H9 (cell line): ENCODE results near the gene TUBA8. TPM values are rescaled to one million over a fixed set of nuclear protein-coding genes. Genes with fewer than 3 reads are reported as not detected.

ENCODE experiments used
- DNase-seq: peaks from one replicate; pipeline ENCODE4 v3.0.0-alpha.2; 2017
- H2AFZ ChIP-seq: one replicate; pipeline ENCODE4 v1.6.1; 2013; ENCODE audit warnings: mild to moderate bottlenecking, low read length, control low read depth, moderate library complexity
- H2AK5ac ChIP-seq: 2 replicates; pipeline ENCODE4 v1.6.1; 2013; ENCODE audit warnings: low read length, control low read depth, mixed read lengths; ENCODE audit not compliant: insufficient read length
- H2BK120ac ChIP-seq: one replicate; pipeline ENCODE4 v1.6.1; 2013; ENCODE audit warnings: low read depth, mild to moderate bottlenecking, low read length, control low read depth, inconsistent platforms; ENCODE audit not compliant: poor library complexity, severe bottlenecking
- H2BK12ac ChIP-seq: 2 replicates; pipeline ENCODE4 v1.6.1; 2013; ENCODE audit warnings: low read length, control low read depth, mixed read lengths, low read depth; ENCODE audit not compliant: insufficient read length
- H2BK15ac ChIP-seq: 2 replicates; pipeline ENCODE4 v1.6.1; 2013; ENCODE audit warnings: low read depth, low read length, control low read depth
- H2BK20ac ChIP-seq: one replicate; pipeline ENCODE4 v1.6.1; 2013; ENCODE audit warnings: low read depth, mild to moderate bottlenecking, low read length, control low read depth, inconsistent platforms; ENCODE audit not compliant: poor library complexity, severe bottlenecking
- H2BK5ac ChIP-seq: 2 replicates; pipeline ENCODE4 v1.6.1; 2013; ENCODE audit warnings: low read length, control low read depth, mixed read lengths; ENCODE audit not compliant: insufficient read length
- H3K14ac ChIP-seq: 2 replicates; pipeline ENCODE4 v1.6.1; 2013; ENCODE audit warnings: low read length, control low read depth; ENCODE audit not compliant: insufficient read depth
- H3K18ac ChIP-seq: 2 replicates; pipeline ENCODE4 v1.6.1; 2013; ENCODE audit warnings: low read depth, mild to moderate bottlenecking, mixed read lengths, low read length, control low read depth; ENCODE audit not compliant: insufficient read length
- H3K23ac ChIP-seq: 2 replicates; pipeline ENCODE4 v1.6.1; 2013; ENCODE audit warnings: low read length, control low read depth, mixed read lengths, low read depth; ENCODE audit not compliant: insufficient read length
- H3K23me2 ChIP-seq: 2 replicates; pipeline ENCODE4 v1.6.1; 2013; ENCODE audit warnings: low read depth, mild to moderate bottlenecking, mixed read lengths, low read length, control low read depth; ENCODE audit not compliant: insufficient read length, poor library complexity, severe bottlenecking
- H3K27ac ChIP-seq: 2 replicates; pipeline ENCODE4 v1.5.1; 2013; ENCODE audit warnings: low read length, control low read depth, mixed read lengths, low read depth; ENCODE audit not compliant: insufficient read length
- H3K27me3 ChIP-seq: 2 replicates; pipeline ENCODE4 v1.6.1; 2013; ENCODE audit warnings: low read length, control low read depth, inconsistent platforms; ENCODE audit not compliant: insufficient read depth
- H3K4ac ChIP-seq: 2 replicates; pipeline ENCODE4 v1.6.1; 2013; ENCODE audit warnings: low read depth, mild to moderate bottlenecking, control low read depth, inconsistent platforms, low read length, moderate library complexity
- H3K4me1 ChIP-seq: 2 replicates; pipeline ENCODE4 v1.6.1; 2013; ENCODE audit warnings: low read length, control low read depth, inconsistent platforms; ENCODE audit not compliant: insufficient read depth
- H3K4me2 ChIP-seq: 2 replicates; pipeline ENCODE4 v1.6.1; 2013; ENCODE audit warnings: low read length, control low read depth, mixed read lengths; ENCODE audit not compliant: insufficient read length, insufficient read depth
- H3K56ac ChIP-seq: 2 replicates; pipeline ENCODE4 v1.6.1; 2013; ENCODE audit warnings: low read depth, mild to moderate bottlenecking, mixed read lengths, low read length, control low read depth; ENCODE audit not compliant: insufficient read length
- H3K79me1 ChIP-seq: 2 replicates; pipeline ENCODE4 v1.6.1; 2013; ENCODE audit warnings: low read depth, mild to moderate bottlenecking, moderate library complexity, low read length, control low read depth, inconsistent platforms; ENCODE audit not compliant: insufficient read depth, poor library complexity, severe bottlenecking
- H3K79me2 ChIP-seq: 2 replicates; pipeline ENCODE4 v1.6.1; 2013; ENCODE audit warnings: low read length, control low read depth, inconsistent platforms; ENCODE audit not compliant: insufficient read depth
- H3K9ac ChIP-seq: 2 replicates; pipeline ENCODE4 v1.6.1; 2013; ENCODE audit warnings: low read length, control low read depth, mixed read lengths; ENCODE audit not compliant: insufficient read length; ENCODE audit errors: extremely low read depth
- H3K9me3 ChIP-seq: one replicate; pipeline ENCODE4 v1.6.1; 2013; ENCODE audit warnings: low read depth, low read length, inconsistent platforms; ENCODE audit not compliant: control insufficient read depth
- H3T11ph ChIP-seq: one replicate; pipeline ENCODE4 v1.6.1; 2013; ENCODE audit warnings: mild to moderate bottlenecking, low read length, control low read depth, inconsistent platforms
- H4K20me1 ChIP-seq: one replicate; pipeline ENCODE4 v1.6.1; 2013; ENCODE audit not compliant: control insufficient read depth, insufficient read length, insufficient read depth
- H4K5ac ChIP-seq: 2 replicates; pipeline ENCODE4 v1.6.1; 2013; ENCODE audit warnings: low read depth, mild to moderate bottlenecking, mixed read lengths, low read length, control low read depth; ENCODE audit not compliant: insufficient read length
- H4K8ac ChIP-seq: replicated peaks from 2 replicates; pipeline ENCODE4 v1.6.1; 2013; ENCODE audit warnings: low read length, control low read depth, mixed read lengths, low read depth; ENCODE audit not compliant: insufficient read length
- H4K91ac ChIP-seq: 2 replicates; pipeline ENCODE4 v1.6.1; 2013; ENCODE audit warnings: low read depth, mild to moderate bottlenecking, moderate library complexity, mixed read lengths, low read length, control low read depth; ENCODE audit not compliant: insufficient read length
- H3K27ac Mint-ChIP-seq, 3 experiments: 2 replicates in 2 of 3; 3 replicates in 1 of 3; pipeline ENCODE4 v1.8.0; 2020 to 2021; ENCODE audit warnings: mixed read lengths in 3 of 3, mild to moderate bottlenecking in 1 of 3, moderate library complexity in 1 of 3
- H3K27me3 Mint-ChIP-seq: 2 replicates; pipeline ENCODE4 v1.8.0; 2021; ENCODE audit warnings: low read depth, mild to moderate bottlenecking, moderate library complexity, mixed read lengths
- H3K36me3 Mint-ChIP-seq, 3 experiments: 2 replicates in 2 of 3; 3 replicates in 1 of 3; pipeline ENCODE4 v1.8.0; 2020 to 2021; ENCODE audit warnings: low read depth in 3 of 3, mixed read lengths in 3 of 3; ENCODE audit not compliant: insufficient read depth in 1 of 3
- H3K4me1 Mint-ChIP-seq, 2 experiments: 2 replicates each; pipeline ENCODE4 v1.8.0; 2020; ENCODE audit warnings: mixed read lengths in 2 of 2
- H3K4me3 Mint-ChIP-seq, 2 experiments: 2 replicates in 1 of 2; 3 replicates in 1 of 2; pipeline ENCODE4 v1.8.0; 2020 to 2021; ENCODE audit warnings: mild to moderate bottlenecking in 2 of 2, mixed read lengths in 2 of 2, moderate library complexity in 1 of 2
- H3K9me3 Mint-ChIP-seq, 2 experiments: 2 replicates in 1 of 2; 3 replicates in 1 of 2; pipeline ENCODE4 v1.8.0; 2020; ENCODE audit warnings: mild to moderate bottlenecking in 2 of 2, mixed read lengths in 2 of 2, moderate library complexity in 1 of 2
- WGBS: extraction: QIAGEN DNeasy Blood & Tissue Kit; methylation state at CpG from one replicate; pipeline ENCODE4 v1.1.7; 2013; ENCODE audit warnings: missing lambda C conversion rate, low lambda C conversion rate, mixed read lengths; ENCODE audit not compliant: insufficient read length; ENCODE audit errors: extremely low coverage; 5-methylcytosine and 5-hydroxymethylcytosine counted together
- total RNA-seq: library from RNA; stranded (reverse); gene quantifications from 2 replicates; pipeline ENCODE4 v1.2.1, GENCODE V29; 2021
- TF ChIP-seq, protein P1 (sequence below): fragments of 200-600 bp; sonication (generic); conservative IDR thresholded peaks from 3 replicates; pipeline ENCODE4 v1.8.0; 2021; ENCODE audit warnings: antibody characterized with exemption, mild to moderate bottlenecking

Gene TUBA8
- total RNA-seq, 1 experiment from 2014 or later, result 2.0 TPM

DNA sequence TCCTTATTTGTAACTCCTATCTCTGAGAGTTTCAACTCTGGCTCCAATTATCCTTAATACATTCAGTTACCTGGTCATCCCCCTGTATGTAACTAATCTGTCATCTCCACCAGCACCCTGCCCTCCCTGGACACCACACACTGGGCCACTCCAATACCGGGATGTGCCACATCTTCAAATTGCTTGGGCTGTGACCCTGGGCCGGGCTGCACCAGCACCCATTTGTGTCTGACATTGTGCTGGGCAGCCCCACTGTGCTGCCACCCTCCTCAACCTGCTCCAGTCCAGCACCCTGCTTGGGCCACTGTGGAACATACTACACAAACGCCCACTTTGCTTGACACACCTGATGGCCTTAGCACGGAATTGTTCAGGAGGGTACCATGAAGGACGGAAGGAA is 37.2 kb downstream of the TUBA8 start:
- WGBS, result no CpG with 5 or more reads among the region's 5 CpGs
- Histone ChIP-seq H3K18ac (no peak overlapping the region), H2BK15ac (no peak overlapping the region)

More for the DNA sequence above, 37.2 kb downstream of the TUBA8 start:
- no peak overlapping the region for H2AFZ ChIP-seq
- H3K9me3 Mint-ChIP-seq, result no peaks in the 10 kb centered on the region; a peak in 1 of 5 replicates
- H3K14ac ChIP-seq, result no peak overlapping the region
- no peak overlapping the region for H3K4me3 Mint-ChIP-seq
- H4K5ac ChIP-seq, result no peak overlapping the region
- H3K4ac ChIP-seq, result no peak overlapping the region
- H3K9ac ChIP-seq, result no peak overlapping the region
- DNase-seq, result no peak
- TF ChIP-seq, protein P1, sequence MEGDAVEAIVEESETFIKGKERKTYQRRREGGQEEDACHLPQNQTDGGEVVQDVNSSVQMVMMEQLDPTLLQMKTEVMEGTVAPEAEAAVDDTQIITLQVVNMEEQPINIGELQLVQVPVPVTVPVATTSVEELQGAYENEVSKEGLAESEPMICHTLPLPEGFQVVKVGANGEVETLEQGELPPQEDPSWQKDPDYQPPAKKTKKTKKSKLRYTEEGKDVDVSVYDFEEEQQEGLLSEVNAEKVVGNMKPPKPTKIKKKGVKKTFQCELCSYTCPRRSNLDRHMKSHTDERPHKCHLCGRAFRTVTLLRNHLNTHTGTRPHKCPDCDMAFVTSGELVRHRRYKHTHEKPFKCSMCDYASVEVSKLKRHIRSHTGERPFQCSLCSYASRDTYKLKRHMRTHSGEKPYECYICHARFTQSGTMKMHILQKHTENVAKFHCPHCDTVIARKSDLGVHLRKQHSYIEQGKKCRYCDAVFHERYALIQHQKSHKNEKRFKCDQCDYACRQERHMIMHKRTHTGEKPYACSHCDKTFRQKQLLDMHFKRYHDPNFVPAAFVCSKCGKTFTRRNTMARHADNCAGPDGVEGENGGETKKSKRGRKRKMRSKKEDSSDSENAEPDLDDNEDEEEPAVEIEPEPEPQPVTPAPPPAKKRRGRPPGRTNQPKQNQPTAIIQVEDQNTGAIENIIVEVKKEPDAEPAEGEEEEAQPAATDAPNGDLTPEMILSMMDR, result no peak
- H2BK5ac ChIP-seq, result no peak overlapping the region
- no peaks in the 10 kb centered on the region for H3K23me2 ChIP-seq
- no peaks in the 10 kb centered on the region for H3K9me3 ChIP-seq
- no peak overlapping the region for H3K4me2 ChIP-seq
- no peaks in the 10 kb centered on the region for H3K79me2 ChIP-seq
- H3K23ac ChIP-seq, result no peak overlapping the region
- H3K27ac Mint-ChIP-seq, result no peak overlapping the region
- H2AK5ac ChIP-seq, result no peak overlapping the region
- no peak overlapping the region for H3K27ac ChIP-seq
- H3K4me1 ChIP-seq, result no peaks in the 10 kb centered on the region
- H3K27me3 ChIP-seq, result no peaks in the 10 kb centered on the region; the same call in 1 of the 2 replicates
- H3K36me3 Mint-ChIP-seq, result no peaks in the 10 kb centered on the region; a peak in 1 of 7 replicates
- no peaks in the 10 kb centered on the region for H3K79me1 ChIP-seq
- no peak overlapping the region for H3T11ph ChIP-seq
- H2BK20ac ChIP-seq, result no peak overlapping the region
- H4K91ac ChIP-seq, result no peak overlapping the region
- H2BK120ac ChIP-seq, result no peak overlapping the region
- H4K20me1 ChIP-seq, result no peaks in the 10 kb centered on the region
- H2BK12ac ChIP-seq, result no peak overlapping the region
- H4K8ac ChIP-seq, result no peak overlapping the region
- H3K27me3 Mint-ChIP-seq, result peaks cover 26% of the 10 kb centered on the region
- peaks cover 4 to 8% of the 10 kb centered on the region in 2 experiments; a peak in 3 of 4 replicates for H3K4me1 Mint-ChIP-seq
- H3K56ac ChIP-seq, result no peak overlapping the region
